PC-3 (cell line): ENCODE results near the gene MASP2. TPM values are rescaled to one million over a fixed set of nuclear protein-coding genes. Genes with fewer than 3 reads are reported as not detected.

Experiments
- ATAC-seq: fragments of 200-7000 bp; cut with Tn5 transposase; 2 replicates; pipeline ENCODE4 v1.9.1; 2020; ENCODE audit warnings: mild to moderate bottlenecking, moderate library complexity
- BruUV-seq: library from RNA; stranded (reverse); fragments of 400-500 nt; replicated peaks from 2 replicates; lab custom pipeline; 2021; lab: Mats Ljungman, UMichigan
- CTCF ChIA-PET: fragments of 300-600 bp; sonication (Branson Sonifier 250); formaldehyde crosslinking; loops from one replicate; lab custom pipeline; 2022; ENCODE audit warnings: antibody characterized with exemption; lab: Charles Lee
- POLR2A ChIA-PET: fragments of 300-600 bp; sonication (Branson Sonifier 250); formaldehyde crosslinking; loops from one replicate; lab custom pipeline; 2022; ENCODE audit warnings: antibody characterized with exemption; ENCODE audit not compliant: unreplicated experiment; lab: Charles Lee
- DNase-seq: peaks from one replicate; pipeline ENCODE4 v3.0.0-alpha.2; 2015
- H2AFZ ChIP-seq: fragments of 300-600 bp; sonication (generic); 2 replicates; pipeline ENCODE4 v1.6.0; 2016; ENCODE audit warnings: antibody characterized with exemption, low read length
- H3F3A ChIP-seq: fragments of 300-600 bp; sonication (generic); one replicate; pipeline ENCODE4 v1.6.0; 2017; ENCODE audit warnings: antibody characterized with exemption, low read length, control low read depth, mild to moderate bottlenecking; ENCODE audit not compliant: unreplicated experiment
- H3K27ac ChIP-seq: fragments of 300-600 bp; sonication (generic); 2 replicates; pipeline ENCODE4 v1.5.1; 2016; ENCODE audit warnings: mild to moderate bottlenecking, low read length
- H3K27me3 ChIP-seq: fragments of 300-600 bp; sonication (generic); 2 replicates; pipeline ENCODE4 v1.6.1; 2016; ENCODE audit warnings: low read length, mixed read lengths
- H3K36me3 ChIP-seq: fragments of 300-600 bp; sonication (generic); 2 replicates; pipeline ENCODE4 v1.6.1; 2016; ENCODE audit warnings: low read depth, mixed run types, low read length, mixed read lengths
- H3K4me1 ChIP-seq: fragments of 300-600 bp; sonication (generic); 2 replicates; pipeline ENCODE4 v1.5.1; 2016; ENCODE audit warnings: low read length; ENCODE audit not compliant: insufficient read depth
- H3K4me2 ChIP-seq: fragments of 300-600 bp; sonication (generic); 2 replicates; pipeline ENCODE4 v1.6.0; 2016; ENCODE audit warnings: low read length
- H3K4me3 ChIP-seq: fragments of 300-600 bp; sonication (generic); 2 replicates; pipeline ENCODE4 v1.5.1; 2016; ENCODE audit warnings: mild to moderate bottlenecking, low read length, mixed read lengths
- H3K79me2 ChIP-seq: fragments of 300-600 bp; sonication (generic); 2 replicates; pipeline ENCODE4 v1.6.1; 2017; ENCODE audit warnings: low read length, mixed read lengths
- H3K9ac ChIP-seq: fragments of 300-600 bp; sonication (generic); 2 replicates; pipeline ENCODE4 v1.6.0; 2016; ENCODE audit warnings: mild to moderate bottlenecking, low read length
- H3K9me2 ChIP-seq: fragments of 300-600 bp; sonication (generic); replicated peaks from 2 replicates; pipeline ENCODE4 v1.6.1; 2016; ENCODE audit warnings: mixed run types, low read length, mixed read lengths
- H3K9me3 ChIP-seq: fragments of 300-600 bp; sonication (generic); 2 replicates; pipeline ENCODE4 v1.6.1; 2016; ENCODE audit warnings: low read length, mixed read lengths
- H4K20me1 ChIP-seq: fragments of 300-600 bp; sonication (generic); 2 replicates; pipeline ENCODE4 v1.6.1; 2016; ENCODE audit warnings: low read length, mixed read lengths
- EZH2 ChIP-seq: fragments of 300-600 bp; sonication (generic); IDR thresholded peaks from one replicate; pipeline ENCODE4 v1.6.1; 2017; ENCODE audit warnings: antibody characterized with exemption, mild to moderate bottlenecking, low read length; ENCODE audit not compliant: unreplicated experiment
- EZH2phosphoT487 ChIP-seq: fragments of 300-600 bp; sonication (generic); IDR thresholded peaks from 2 replicates; pipeline ENCODE4 v1.6.1; 2018; ENCODE audit warnings: mild to moderate bottlenecking, antibody characterized with exemption, low read length, borderline replicate concordance
- intact Hi-C: fragments of 100-400 bp; cut with micrococcal nuclease; formaldehyde crosslinking; loops from 2 replicates; pipeline ENCODE4 v1.9.0; 2023
- total RNA-seq: library from RNA; depleted of rRNA; stranded (reverse); fragments of >200 nt; gene quantifications from 2 replicates; pipeline ENCODE4 v1.2.3, GENCODE V29; 2014
- TF ChIP-seq, protein P1 (sequence below): fragments of 300-600 bp; sonication (generic); conservative IDR thresholded peaks from 2 replicates; pipeline ENCODE4 v1.5.1; 2017; ENCODE audit warnings: antibody characterized with exemption, low read depth, mild to moderate bottlenecking, low read length

MASP2 gene
- total RNA-seq, 1 experiment from 2014 or later: 0.26 TPM

DNA sequence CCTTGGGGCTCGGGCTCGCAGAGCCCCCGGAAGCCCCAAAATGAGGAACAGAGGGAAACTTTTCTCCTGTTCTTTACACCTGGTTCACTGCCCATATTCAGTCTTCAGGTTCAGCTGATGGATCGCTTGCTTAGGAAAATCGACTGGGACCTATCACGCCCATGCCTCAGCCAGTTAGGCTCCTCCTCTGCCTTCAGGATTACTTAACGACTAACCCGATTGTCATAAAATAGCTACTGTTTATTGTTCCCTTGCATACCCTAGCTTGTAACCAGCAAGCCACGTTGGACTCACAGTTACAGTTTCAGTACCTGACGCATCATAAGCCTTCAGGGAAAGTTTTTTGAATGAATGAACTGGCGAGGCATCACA lies 33.9 kb downstream of the MASP2 start:
- peaks cover 36% of the 10 kb centered on the region for H4K20me1 ChIP-seq
- H3K4me2 ChIP-seq: peak overlapping the region; percentile 99
- H3K4me1 ChIP-seq: peaks cover 15% of the 10 kb centered on the region
- ChIA-PET POLR2A (no interaction called here), CTCF (no interaction called here)
- H3K27ac ChIP-seq: peak overlapping the region; percentile 81; the same call in 1 of the 2 replicates
- no peaks in the 10 kb centered on the region for H3K9me3 ChIP-seq
- H3K4me3 ChIP-seq: peak overlapping the region; percentile 95
- peak overlapping the region; percentile 84 for H2AFZ ChIP-seq
- H3K9ac ChIP-seq: peak overlapping the region; percentile 99
- DNase-seq: peak; percentile 25
- TF ChIP-seq EZH2 (no peak), EZH2phosphoT487 (no peak)
- TF ChIP-seq, protein P1, sequence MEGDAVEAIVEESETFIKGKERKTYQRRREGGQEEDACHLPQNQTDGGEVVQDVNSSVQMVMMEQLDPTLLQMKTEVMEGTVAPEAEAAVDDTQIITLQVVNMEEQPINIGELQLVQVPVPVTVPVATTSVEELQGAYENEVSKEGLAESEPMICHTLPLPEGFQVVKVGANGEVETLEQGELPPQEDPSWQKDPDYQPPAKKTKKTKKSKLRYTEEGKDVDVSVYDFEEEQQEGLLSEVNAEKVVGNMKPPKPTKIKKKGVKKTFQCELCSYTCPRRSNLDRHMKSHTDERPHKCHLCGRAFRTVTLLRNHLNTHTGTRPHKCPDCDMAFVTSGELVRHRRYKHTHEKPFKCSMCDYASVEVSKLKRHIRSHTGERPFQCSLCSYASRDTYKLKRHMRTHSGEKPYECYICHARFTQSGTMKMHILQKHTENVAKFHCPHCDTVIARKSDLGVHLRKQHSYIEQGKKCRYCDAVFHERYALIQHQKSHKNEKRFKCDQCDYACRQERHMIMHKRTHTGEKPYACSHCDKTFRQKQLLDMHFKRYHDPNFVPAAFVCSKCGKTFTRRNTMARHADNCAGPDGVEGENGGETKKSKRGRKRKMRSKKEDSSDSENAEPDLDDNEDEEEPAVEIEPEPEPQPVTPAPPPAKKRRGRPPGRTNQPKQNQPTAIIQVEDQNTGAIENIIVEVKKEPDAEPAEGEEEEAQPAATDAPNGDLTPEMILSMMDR: no peak
- H3K9me2 ChIP-seq: no peaks in the 10 kb centered on the region
- no peaks in the 10 kb centered on the region for H3F3A ChIP-seq
- H3K27me3 ChIP-seq: no peaks in the 10 kb centered on the region
- no peak; the same call in 1 of the 2 replicates for ATAC-seq
- peaks cover 41% of the 10 kb centered on the region for H3K36me3 ChIP-seq
- BruUV-seq: no TSS peak
- H3K79me2 ChIP-seq: peaks cover 48% of the 10 kb centered on the region
- intact Hi-C loops: no loop called here

DNA sequence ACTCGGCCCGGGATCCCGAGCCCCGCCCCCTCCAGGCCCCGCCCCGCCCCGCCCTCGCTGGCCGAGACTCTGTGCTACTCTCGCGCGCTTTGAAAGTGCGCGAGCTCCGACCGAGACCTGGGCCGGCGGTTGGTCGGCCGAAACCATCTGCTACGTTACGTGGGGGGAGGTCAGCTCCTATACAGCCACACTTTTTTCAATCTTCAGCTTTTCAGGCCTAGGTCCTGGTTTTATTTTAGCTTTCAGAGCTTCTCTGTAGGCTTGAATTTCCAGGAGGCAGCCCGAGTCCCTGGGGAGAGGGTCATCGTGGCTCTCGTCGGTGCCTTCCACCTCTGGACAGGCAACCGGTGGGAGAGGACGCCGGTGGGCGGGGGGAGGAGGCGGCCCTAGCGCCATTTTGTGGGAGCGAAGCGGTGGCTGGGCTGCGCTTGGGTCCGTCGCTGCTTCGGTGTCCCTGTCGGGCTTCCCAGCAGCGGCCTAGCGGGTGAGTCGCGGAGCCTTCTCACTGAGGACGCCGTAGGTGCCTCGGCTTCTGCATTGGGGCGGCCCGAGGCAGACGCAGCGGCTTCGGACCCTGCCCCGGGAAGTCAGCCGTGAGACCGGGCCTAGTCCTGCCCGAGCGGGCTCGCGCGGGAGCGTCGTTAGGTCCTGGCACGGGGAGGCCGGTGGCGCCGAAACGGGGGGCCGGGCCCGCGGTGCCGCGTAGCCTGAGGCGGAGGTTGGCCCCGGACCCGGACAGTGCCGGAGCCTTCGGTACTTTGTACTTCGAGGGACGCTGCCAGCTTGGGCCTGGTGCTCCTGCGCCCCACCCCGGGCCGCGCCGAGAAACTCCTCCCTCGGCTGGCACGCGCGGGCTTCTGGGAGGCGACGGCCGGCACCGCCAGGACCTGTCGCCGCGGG lies 34.5 kb downstream of the MASP2 start, which contains the start of gene TARDBP:
Gene TARDBP (plus strand): TSS at position 395 of the 900 bp plus-strand sequence. CDS start 1,074 bp downstream, outside the sequence.
- no peaks in the 10 kb centered on the region for H3K9me2 ChIP-seq
- intact Hi-C loops: no loop called here
- DNase-seq (peak; percentile 83), ATAC-seq (peak; percentile 89)
- H3K27me3 ChIP-seq: no peaks in the 10 kb centered on the region
- H3K27ac ChIP-seq: peak within 1 kb of the TSS; percentile 81
- peaks cover 39% of the 10 kb centered on the region for H3K36me3 ChIP-seq
- H3F3A ChIP-seq: no peaks in the 10 kb centered on the region
- POLR2A ChIA-PET: interaction anchor here (0.6 to 0.7 kb wide), 4 partner anchors 45 to 1202 kb away, joined by 3 to 12 read pairs (median 4); no protein-coding TSS in a partner anchor
- peak within 1 kb of the TSS; percentile 95 for H3K4me3 ChIP-seq
- H3K9me3 ChIP-seq: no peaks in the 10 kb centered on the region
- BruUV-seq: no TSS peak
- peaks cover 15% of the 10 kb centered on the region for H3K4me1 ChIP-seq
- peak within 1 kb of the TSS; percentile 99 for H2AFZ ChIP-seq
- CTCF ChIA-PET: interaction anchor here (0.6 kb wide), 1 partner anchor 28 kb away, joined by 6 read pairs; no protein-coding TSS in a partner anchor
- TF ChIP-seq, protein P1: no peak
- TF ChIP-seq EZH2 (no peak), EZH2phosphoT487 (no peak)
- peak within 1 kb of the TSS; percentile 99 for H3K9ac ChIP-seq
- H3K4me2 ChIP-seq: peak within 1 kb of the TSS; percentile 99
- H3K79me2 ChIP-seq: peaks cover 47% of the 10 kb centered on the region
- H4K20me1 ChIP-seq: peaks cover 36% of the 10 kb centered on the region
